Measurements from ENCODE around the gene GAR1. TPM values are rescaled to one million over a fixed set of nuclear protein-coding genes. Genes with fewer than 3 reads are reported as not detected.

GAR1 gene
- total RNA-seq (2022; extraction: Qiagen RNA extraction): 36.8 to 41.8 TPM (median 38.9 TPM) in 5 replicates

GRCh38 chr4:109815151-109816081 lies at the start of gene GAR1:
GAR1 (plus strand) TSS chr4:109815762; CDS start chr4:109816165, 403 bp downstream.

GRCh38 chr4:109801895-109802319 lies 13.7 kb upstream of the GAR1 start, which contains the start of gene CFI:
CFI (minus strand) TSS chr4:109801999; CDS start chr4:109801971, 28 bp downstream.

GRCh38 chr4:109827672-109828071 lies 12.1 kb downstream of the GAR1 start, which contains the start of gene RRH:
RRH (plus strand) TSS chr4:109827972; CDS start chr4:109828028, 56 bp downstream.

GRCh38 chr4:109847896-109848442 lies 32.4 kb downstream of the GAR1 start, which contains the start of gene LRIT3:
LRIT3 (plus strand) TSS chr4:109848107; CDS start chr4:109848202, 95 bp downstream.

Other genes with a start within 250 kb of the GAR1 start
- 13.4 to 17.5 TPM (median 13.9 TPM) in 5 replicates for gene CASP6, start 112.3 kb upstream of the GAR1 start, total RNA-seq (2022; extraction: Qiagen RNA extraction)
- 10.7 to 14.6 TPM (median 12.1 TPM) in 5 replicates for gene PLA2G12A, start 85.7 kb upstream of the GAR1 start, total RNA-seq (2022; extraction: Qiagen RNA extraction)
- gene CFI, start 13.8 kb upstream of the GAR1 start, total RNA-seq (2022; extraction: Qiagen RNA extraction): 0.29 to 1.0 TPM (median 0.92 TPM) in 5 replicates
- gene RRH, start 12.2 kb downstream of the GAR1 start, total RNA-seq (2022; extraction: Qiagen RNA extraction): 0.06 to 0.08 TPM (median 0.07 TPM) in 3 of 5 replicates, not detected in the others
- gene LRIT3, start 32.3 kb downstream of the GAR1 start, total RNA-seq (2022; extraction: Qiagen RNA extraction): 0.03 to 0.06 TPM (median 0.04 TPM) in 4 of 5 replicates, not detected in the other
- 0.13 to 0.48 TPM (median 0.24 TPM) in 5 replicates for gene EGF, start 97.1 kb downstream of the GAR1 start, total RNA-seq (2022; extraction: Qiagen RNA extraction)